Gastrocnemius medialis (tissue), 4 donors: Measurements from ENCODE around the gene RFX5. TPM values are rescaled to one million over a fixed set of nuclear protein-coding genes. Genes with fewer than 3 reads are reported as not detected.
"Not testable (repeated sequence)": the region's sequence is repeated elsewhere in the genome, so short reads cannot be mapped to it uniquely, and the experiment has no call there.

Source experiments
- ATAC-seq, 2 donors: fragments of 150-250 bp; one replicate each; pipeline ENCODE4 v1.9.1; 2016
- DNase-seq, 2 donors: peaks; one replicate each; pipeline ENCODE4 v3.0.0-alpha.2; 2019
- H3K27ac ChIP-seq, 4 donors: fragments of 200-600 bp; sonication (generic); 1 replicate in 1 of 4; 2 replicates in 3 of 4; pipeline ENCODE4 v1.5.1; 2016 to 2018; ENCODE audit warnings: mild to moderate bottlenecking in 2 of 4, moderate library complexity in 1 of 4
- H3K27me3 ChIP-seq, 3 donors: fragments of 200-600 bp; sonication (generic) in 2 of 3; 1 replicate in 1 of 3; 2 replicates in 2 of 3; pipeline versions ENCODE4 v1.5.1 to v1.6.0; 2016 to 2019; ENCODE audit warnings: mild to moderate bottlenecking in 1 of 3, moderate library complexity in 1 of 3
- H3K36me3 ChIP-seq, 2 donors: fragments of 200-600 bp; sonication (generic) in 1 of 2; one replicate each; pipeline ENCODE4 v1.5.1; 2017 to 2018
- H3K4me1 ChIP-seq, 2 donors: fragments of 200-600 bp; sonication (generic) in 1 of 2; one replicate each; pipeline ENCODE4 v1.5.1; 2016 to 2017; ENCODE audit warnings: mild to moderate bottlenecking in 2 of 2
- H3K4me3 ChIP-seq, 4 donors: fragments of 200-600 bp; sonication (generic) in 3 of 4; 1 replicate in 1 of 4; 2 replicates in 3 of 4; pipeline ENCODE4 v1.5.1; 2016 to 2019; ENCODE audit warnings: mild to moderate bottlenecking in 2 of 4
- H3K9me3 ChIP-seq, 3 donors: fragments of 200-600 bp; sonication (generic) in 2 of 3; 1 replicate in 1 of 3; 2 replicates in 2 of 3; pipeline ENCODE4 v1.5.1; 2016 to 2019
- CTCF ChIP-seq, 5 experiments: fragments of 450-650 bp in 3 of 5; fragments of 200-600 bp in 2 of 5; sonication (generic) in 2 of 5; IDR thresholded peaks in 4 of 5; conservative IDR thresholded peaks in 1 of 5; 1 replicate in 4 of 5; 2 replicates in 1 of 5; pipeline ENCODE4 v1.5.1; 2016 to 2019; ENCODE audit warnings: antibody characterized with exemption in 5 of 5, mild to moderate bottlenecking in 3 of 5, moderate library complexity in 3 of 5
- POLR2A ChIP-seq, 2 donors: fragments of 450-650 bp; IDR thresholded peaks; one replicate each; pipeline ENCODE4 v1.6.1; 2017; ENCODE audit warnings: antibody characterized with exemption in 2 of 2, mild to moderate bottlenecking in 2 of 2, moderate library complexity in 2 of 2
- in situ Hi-C, 4 donors: fragments of 200-750 bp; cut with MboI; loops; one replicate each; pipeline versions ENCODE4 v1.15.0 to v1.8.0; 2017; ENCODE audit warnings: low sequenced_read_pairs in 4 of 4
- intact Hi-C: fragments of 100-400 bp; cut with DNase I; formaldehyde crosslinking; loops from one replicate; pipeline ENCODE4 v1.15.1; 2023; ENCODE audit warnings: low total_unique reads
- total RNA-seq, 4 donors: library from RNA; depleted of rRNA; stranded (reverse); fragments of >200 nt; gene quantifications; one replicate each; pipeline versions ENCODE4 v1.1.0 to v1.2.3, GENCODE V29; 2016

The RFX5 gene
- total RNA-seq, 4 donors from 2014 or later, result 11.4 to 24.0 (median 20.6) TPM

DNA sequence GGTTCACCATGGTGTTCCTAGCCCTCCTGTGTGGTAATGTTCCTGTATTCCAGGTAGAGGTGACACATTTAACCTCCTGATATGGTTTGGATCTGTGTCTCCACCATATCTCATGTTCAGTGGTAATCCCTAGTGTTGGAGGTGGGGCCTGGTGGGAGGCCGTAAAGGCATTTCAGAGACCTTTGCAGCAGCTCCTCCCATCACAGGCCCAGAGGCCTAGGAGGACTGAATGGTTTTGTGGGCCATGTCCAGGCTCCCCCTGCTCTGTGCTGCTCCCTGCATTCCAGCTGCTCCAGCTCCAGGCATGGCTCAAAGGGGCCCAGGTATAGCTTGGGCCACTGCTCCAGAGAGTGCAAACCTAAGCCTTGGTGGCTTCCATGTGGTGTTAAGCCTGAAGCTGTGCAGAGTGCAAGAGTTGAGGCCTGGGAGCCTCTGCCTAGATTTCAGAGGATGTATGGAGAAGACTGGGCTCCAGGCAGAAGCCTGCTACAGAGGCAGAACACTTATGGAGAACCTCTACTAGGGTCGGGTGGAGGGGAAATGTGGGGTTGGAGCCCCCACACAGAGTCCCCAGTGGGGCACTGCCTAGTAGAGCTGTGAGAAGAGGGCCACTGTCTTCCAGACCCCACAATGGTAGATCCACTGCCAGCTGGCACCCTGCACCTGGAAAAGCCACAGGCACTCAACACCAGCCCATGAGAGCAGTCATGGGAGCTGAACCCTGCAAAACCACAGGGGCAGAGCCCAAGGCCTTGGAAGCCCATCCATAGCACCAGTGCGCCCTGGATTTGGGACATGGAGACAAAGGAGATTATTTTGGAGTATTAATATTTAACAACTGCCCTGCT is 15.5 kb upstream of the RFX5 start:
- Histone ChIP-seq H3K4me3 (no peak overlapping the region), H3K4me1 (peaks cover 2% of the 10 kb centered on the region in 2 donors), H3K9me3 (no peaks in the 10 kb centered on the region), H3K27ac (no peak overlapping the region), H3K27me3 (no peaks in the 10 kb centered on the region), H3K36me3 (peaks cover 0 to 35% of the 10 kb centered on the region in 2 donors)
- intact Hi-C loops, result no loop called here
- no peak for TF ChIP-seq CTCF (IDR thresholded peaks at IDR 0.05 in 4 of 5, conservative IDR thresholded peaks at IDR 0.05 in 1 of 5)
- TF ChIP-seq POLR2A (IDR thresholded peaks at IDR 0.05), result no peak
- in situ Hi-C loops, result no loop called here
- DNase-seq (no peak), ATAC-seq (no peak)

GRCh38 chr1:151361883-151362282 is 14.8 kb upstream of the RFX5 start:
- in situ Hi-C loops (no loop called here), intact Hi-C loops (no loop called here)
- DNase-seq, result no peak
- H3K4me3 ChIP-seq, result no peak overlapping the region
- TF ChIP-seq CTCF (IDR thresholded peaks at IDR 0.05 in 4 of 5, conservative IDR thresholded peaks at IDR 0.05 in 1 of 5), result no peak
- no peak for TF ChIP-seq POLR2A (IDR thresholded peaks at IDR 0.05)
- peaks cover 0 to 35% of the 10 kb centered on the region in 2 donors for H3K36me3 ChIP-seq
- no peak overlapping the region for H3K27ac ChIP-seq
- no peaks in the 10 kb centered on the region for H3K4me1 ChIP-seq
- H3K9me3 ChIP-seq, result no peaks in the 10 kb centered on the region
- H3K27me3 ChIP-seq, result no peaks in the 10 kb centered on the region
- ATAC-seq, result no peak

- Histone ChIP-seq H3K36me3 (no peaks in the 10 kb centered on the region), H3K27me3 (no peaks in the 10 kb centered on the region), H3K4me1 (no peaks in the 10 kb centered on the region), H3K9me3 (no peaks in the 10 kb centered on the region), H3K4me3 (no peak overlapping the region), H3K27ac (no peak overlapping the region)
- no peak for DNase-seq
- in situ Hi-C loops (loop anchor here in 1 of 4 donors (5.0 kb wide), 1 partner anchor 41 kb away; the partner anchor contains the start of gene PSMB4), intact Hi-C loops (no loop called here)
- TF ChIP-seq POLR2A (IDR thresholded peaks at IDR 0.05) (no peak), CTCF (IDR thresholded peaks at IDR 0.05 in 4 of 5, conservative IDR thresholded peaks at IDR 0.05 in 1 of 5) (no peak)
- no peak for ATAC-seq
These were observed 9.6 kb upstream of the RFX5 start for GRCh38 chr1:151356696-151357095.

DNA sequence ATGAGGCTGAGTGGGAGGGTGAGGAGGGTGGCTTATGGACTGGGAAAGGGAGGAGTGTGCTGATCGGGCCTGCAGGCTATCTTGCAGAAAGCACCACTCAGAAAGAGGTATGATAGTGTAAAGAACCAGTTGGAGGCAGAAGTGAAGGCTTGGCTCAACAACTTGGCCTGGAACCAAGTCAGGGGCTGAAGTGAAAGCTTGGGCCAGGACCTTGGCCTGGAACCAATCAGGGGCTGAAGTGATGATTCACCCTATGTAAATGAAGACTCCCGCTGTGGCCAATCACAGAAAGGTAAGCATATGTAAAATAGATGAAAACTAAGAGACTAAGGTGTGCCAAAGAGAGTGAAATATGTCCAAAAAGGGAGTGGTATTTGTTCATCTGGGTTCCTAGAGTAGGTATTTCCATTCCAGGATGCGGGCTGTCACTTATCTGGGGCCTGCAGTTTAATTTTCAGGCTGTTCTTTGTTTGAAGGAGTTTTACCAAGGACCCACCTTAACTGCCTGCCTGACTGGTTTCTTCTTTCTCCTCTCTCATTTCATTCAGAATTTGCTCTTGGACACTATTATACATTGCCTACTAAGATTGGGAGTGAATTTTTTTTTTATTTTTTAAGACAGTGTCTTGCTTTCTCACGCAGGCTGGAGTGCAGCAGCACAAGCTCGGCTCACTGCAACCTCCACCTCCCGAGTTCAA is 5.1 kb upstream of the RFX5 start:
- intact Hi-C loops (no loop called here), in situ Hi-C loops (no loop called here)
- Histone ChIP-seq H3K4me1 (peaks cover 0 to 4% of the 10 kb centered on the region in 2 donors), H3K4me3 (no peak overlapping the region), H3K9me3 (no peaks in the 10 kb centered on the region), H3K36me3 (no peaks in the 10 kb centered on the region), H3K27ac (no peak overlapping the region), H3K27me3 (no peaks in the 10 kb centered on the region)
- TF ChIP-seq CTCF (IDR thresholded peaks at IDR 0.05 in 4 of 5, conservative IDR thresholded peaks at IDR 0.05 in 1 of 5), result no peak
- TF ChIP-seq POLR2A (IDR thresholded peaks at IDR 0.05), result no peak
- no peak for ATAC-seq
- DNase-seq, result no peak

DNA sequence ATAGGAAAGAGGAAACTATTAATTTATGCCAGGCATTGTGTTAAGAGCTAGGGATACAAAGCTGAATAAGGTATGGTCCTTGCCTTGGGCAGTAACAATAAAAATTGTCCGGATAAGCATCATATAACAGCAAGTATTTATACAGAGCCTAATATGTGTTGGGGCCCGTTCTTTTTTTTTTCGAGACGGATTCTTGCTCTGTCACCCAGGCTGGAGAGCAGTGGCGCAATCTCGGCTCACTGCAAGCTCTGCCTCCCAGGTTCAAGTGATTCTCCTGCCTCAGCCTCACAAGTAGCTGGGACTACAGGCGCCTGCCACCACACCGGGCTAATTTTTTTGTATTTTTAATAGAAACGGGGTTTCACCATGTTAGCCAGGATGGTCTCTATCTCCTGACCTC is 3.3 kb upstream of the RFX5 start:
- H3K27ac ChIP-seq, H3K9me3 ChIP-seq, H3K4me3 ChIP-seq, intact Hi-C loops, in situ Hi-C loops, H3K27me3 ChIP-seq, DNase-seq, H3K36me3 ChIP-seq, ATAC-seq: not testable (repeated sequence)
- H3K4me1 ChIP-seq, result peaks cover 0 to 13% of the 10 kb centered on the region in 2 donors
